Esophagus squamous epithelium (tissue), 5 donors: ENCODE results near the gene SLC24A3. TPM values are rescaled to one million over a fixed set of nuclear protein-coding genes. Genes with fewer than 3 reads are reported as not detected.
A peak's percentile ranks its signal among the peaks of the same experiment; 100 is the strongest.

Experiments used
- DNase-seq: peaks from one replicate; lab custom pipeline; 2025; lab: John Stamatoyannopoulos, UW
- H3K27ac ChIP-seq, 4 donors: fragments of 200-600 bp; sonication (generic); one replicate each; pipeline ENCODE4 v1.5.1; 2016 to 2019; ENCODE audit warnings: mild to moderate bottlenecking in 1 of 4
- H3K27me3 ChIP-seq, 4 donors: fragments of 200-600 bp; sonication (generic); 1 replicate in 3 of 4; 2 replicates in 1 of 4; pipeline versions ENCODE4 v1.5.1 to v1.6.0; 2017 to 2021; ENCODE audit warnings: antibody characterized with exemption in 1 of 4
- H3K36me3 ChIP-seq, 3 donors: fragments of 200-600 bp; sonication (generic); one replicate each; pipeline ENCODE4 v1.5.1; 2016 to 2019
- H3K4me1 ChIP-seq, 3 donors: fragments of 200-600 bp; sonication (generic); one replicate each; pipeline ENCODE4 v1.5.1; 2017 to 2019
- H3K4me3 ChIP-seq, 4 donors: fragments of 200-600 bp; sonication (generic); 1 replicate in 3 of 4; 2 replicates in 1 of 4; pipeline ENCODE4 v1.5.1; 2016 to 2019; ENCODE audit warnings: mild to moderate bottlenecking in 2 of 4, moderate library complexity in 1 of 4
- H3K9me3 ChIP-seq, 3 donors: fragments of 200-600 bp; sonication (generic); one replicate each; pipeline ENCODE4 v1.5.1; 2016 to 2019
- CTCF ChIP-seq, 6 experiments: fragments of 450-650 bp in 4 of 6; fragments of 200-600 bp in 2 of 6; sonication (generic) in 2 of 6; IDR thresholded peaks; one replicate each; pipeline ENCODE4 v1.5.1; 2016 to 2019; ENCODE audit warnings: antibody characterized with exemption in 6 of 6, mild to moderate bottlenecking in 4 of 6, moderate library complexity in 4 of 6
- POLR2A ChIP-seq, 4 donors: fragments of 450-650 bp; IDR thresholded peaks; one replicate each; pipeline ENCODE4 v1.6.1; 2017; ENCODE audit warnings: antibody characterized with exemption in 4 of 4, mild to moderate bottlenecking in 4 of 4, moderate library complexity in 3 of 4
- WGBS, 2 donors: methylation state at CpG; one replicate each; pipeline ENCODE4 v1.1.5; 2018; 5-methylcytosine and 5-hydroxymethylcytosine counted together
- intact Hi-C: fragments of 100-400 bp; cut with DNase I; formaldehyde crosslinking; loops from one replicate; pipeline ENCODE4 v1.15.0; 2022
- total RNA-seq, 4 donors: library from RNA; depleted of rRNA; stranded (reverse); fragments of >200 nt; gene quantifications; one replicate each; pipeline ENCODE4 v1.1.0, GENCODE V29; 2016
- donor health status: DM: yes; HTN: yes; CAD: no.

Gene SLC24A3
- total RNA-seq, 4 donors from 2014 or later: 3.0 to 8.2 (median 6.1) TPM

GRCh38 chr20:19218411-19218810, 6.0 kb downstream of the SLC24A3 start:
- TF ChIP-seq POLR2A (IDR thresholded peaks at IDR 0.05): no peak
- no peak for TF ChIP-seq CTCF (IDR thresholded peaks at IDR 0.05)
- intact Hi-C loops: no loop called here
- peaks cover 0 to 18% (median 0%) of the 10 kb centered on the region in 3 donors for H3K4me1 ChIP-seq
- no peaks in the 10 kb centered on the region for H3K9me3 ChIP-seq
- H3K27ac ChIP-seq: no peak overlapping the region
- no peak overlapping the region for H3K4me3 ChIP-seq
- H3K27me3 ChIP-seq: peaks cover 0 to 17% (median 0%) of the 10 kb centered on the region in 4 donors
- WGBS, 2 donors: 59 to 72% methylated on average over 2 of the region's 2 CpGs
- no peaks in the 10 kb centered on the region for H3K36me3 ChIP-seq
- no peak for DNase-seq

- TF ChIP-seq POLR2A (IDR thresholded peaks at IDR 0.05) (no peak), CTCF (IDR thresholded peaks at IDR 0.05) (no peak)
- Histone ChIP-seq H3K36me3 (no peaks in the 10 kb centered on the region), H3K9me3 (no peaks in the 10 kb centered on the region), H3K4me1 (no peaks in the 10 kb centered on the region), H3K27me3 (no peaks in the 10 kb centered on the region), H3K27ac (no peak overlapping the region), H3K4me3 (no peak overlapping the region)
- WGBS, 2 donors: 78 to 89% methylated on average over 1 to 2 of the region's 2 CpGs
- DNase-seq: no peak
- intact Hi-C loops: no loop called here
Observed at GRCh38 chr20:19222520-19223040, 10.1 kb downstream of the SLC24A3 start.

GRCh38 chr20:19223640-19224039, 11.2 kb downstream of the SLC24A3 start:
- Histone ChIP-seq H3K27ac (no peak overlapping the region), H3K27me3 (no peaks in the 10 kb centered on the region), H3K4me3 (no peak overlapping the region), H3K36me3 (no peaks in the 10 kb centered on the region), H3K4me1 (no peaks in the 10 kb centered on the region), H3K9me3 (no peaks in the 10 kb centered on the region)
- intact Hi-C loops: no loop called here
- no peak for TF ChIP-seq CTCF (IDR thresholded peaks at IDR 0.05)
- TF ChIP-seq POLR2A (IDR thresholded peaks at IDR 0.05): no peak
- WGBS, 2 donors: 83 to 84% methylated on average over 7 of the region's 7 CpGs
- DNase-seq: no peak

- Histone ChIP-seq H3K36me3 (no peaks in the 10 kb centered on the region), H3K4me1 (peaks cover 0 to 4% (median 0%) of the 10 kb centered on the region in 3 donors), H3K9me3 (no peaks in the 10 kb centered on the region), H3K27me3 (no peaks in the 10 kb centered on the region), H3K27ac (no peak overlapping the region), H3K4me3 (no peak overlapping the region)
- intact Hi-C loops: no loop called here
- DNase-seq: no peak
- WGBS, 2 donors: 64% methylated on average over 6 of the region's 6 CpGs
- no peak for TF ChIP-seq CTCF (IDR thresholded peaks at IDR 0.05)
- TF ChIP-seq POLR2A (IDR thresholded peaks at IDR 0.05): no peak
Observed at GRCh38 chr20:19231359-19232035, 19.1 kb downstream of the SLC24A3 start.

GRCh38 chr20:19232997-19233794, 20.8 kb downstream of the SLC24A3 start:
- Histone ChIP-seq H3K4me3 (peak overlapping the region in 1 of 4 donors; percentile 5), H3K27ac (peak overlapping the region in 1 of 4 donors; percentile 48), H3K36me3 (no peaks in the 10 kb centered on the region), H3K9me3 (no peaks in the 10 kb centered on the region), H3K27me3 (no peaks in the 10 kb centered on the region), H3K4me1 (peaks cover 0 to 4% (median 0%) of the 10 kb centered on the region in 3 donors)
- 55 to 69% methylated on average over 11 to 12 of the region's 12 CpGs for WGBS, 2 donors
- intact Hi-C loops: no loop called here
- no peak for DNase-seq
- TF ChIP-seq CTCF (IDR thresholded peaks at IDR 0.05) (no peak), POLR2A (IDR thresholded peaks at IDR 0.05) (no peak)
